SH-SY5Y (cell line): ENCODE results near the gene CAMTA1.

Source experiments
- GATA2 ChIP-seq: IDR thresholded peaks from 2 replicates; pipeline ENCODE4 v1.6.1; 2011; ENCODE audit warnings: mild to moderate bottlenecking, low read depth, low read length
- GATA3 ChIP-seq: IDR thresholded peaks from 2 replicates; pipeline ENCODE4 v1.6.1; 2011; ENCODE audit warnings: low read depth, mild to moderate bottlenecking, low read length, moderate library complexity

GRCh38 chr1:7645751-7646048, 860.4 kb downstream of the CAMTA1 start:
- TF ChIP-seq GATA3 (no peak), GATA2 (no peak)
